Keratinocyte (primary cell): Measurements from ENCODE around the gene ADCY5.

Source experiments
- CTCF ChIP-seq, 3 experiments: IDR thresholded peaks in 1 of 3; conservative IDR thresholded peaks in 1 of 3; optimal IDR thresholded peaks in 1 of 3; 2 replicates in 2 of 3; 3 replicates in 1 of 3; pipeline versions ENCODE3 to v1.5.1; 2011; ENCODE audit warnings: low read length in 3 of 3, mild to moderate bottlenecking in 3 of 3, moderate library complexity in 2 of 3, control low read depth in 1 of 3, inconsistent platforms in 1 of 3; ENCODE audit not compliant: insufficient read depth in 2 of 3; ENCODE audit errors: extremely low read depth in 1 of 3
- EZH2 ChIP-seq: IDR thresholded peaks from one replicate; pipeline ENCODE4 v1.6.1; 2012; ENCODE audit warnings: inconsistent platforms, mild to moderate bottlenecking, low read length, moderate library complexity

- TF ChIP-seq CTCF (optimal IDR thresholded peaks at IDR 0.05 in 1 of 3, IDR thresholded peaks at IDR 0.05 in 1 of 3, conservative IDR thresholded peaks at IDR 0.05 in 1 of 3; ENCODE audit: extremely low read depth in 1 of 3, insufficient read depth in 2 of 3, low read length in 3 of 3) (no peak), EZH2 (no peak)
These were observed 29.6 kb downstream of the ADCY5 start for GRCh38 chr3:123419181-123419849.
